NCI-H1048 (cell line): ENCODE measurements around the gene SKAP2.
A peak's percentile ranks its signal among the peaks of the same experiment; 100 is the strongest.

Experiments
- DNase-seq: peaks from one replicate; lab custom pipeline; 2025; lab: John Stamatoyannopoulos, UW

SKAP2 gene

DNA sequence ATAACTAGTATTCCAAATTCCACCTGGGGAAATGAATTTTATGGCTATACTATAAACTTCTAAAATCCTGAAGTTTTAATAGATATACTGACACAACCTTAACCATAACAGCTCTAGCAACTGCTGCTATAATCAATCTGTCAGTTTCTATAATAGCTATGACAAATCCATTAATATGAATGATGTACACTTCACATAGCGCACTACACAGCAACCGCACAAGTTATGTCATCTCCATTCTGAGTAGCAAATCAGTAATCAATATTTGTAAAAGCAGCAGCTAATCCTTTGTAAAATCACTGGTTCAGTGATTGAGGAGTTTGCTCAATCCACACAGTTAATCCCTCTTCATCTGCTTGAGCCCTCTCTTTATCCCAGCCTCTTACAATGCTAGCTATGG lies 105.3 kb downstream of the SKAP2 start:
- DNase-seq, result no peak

DNA sequence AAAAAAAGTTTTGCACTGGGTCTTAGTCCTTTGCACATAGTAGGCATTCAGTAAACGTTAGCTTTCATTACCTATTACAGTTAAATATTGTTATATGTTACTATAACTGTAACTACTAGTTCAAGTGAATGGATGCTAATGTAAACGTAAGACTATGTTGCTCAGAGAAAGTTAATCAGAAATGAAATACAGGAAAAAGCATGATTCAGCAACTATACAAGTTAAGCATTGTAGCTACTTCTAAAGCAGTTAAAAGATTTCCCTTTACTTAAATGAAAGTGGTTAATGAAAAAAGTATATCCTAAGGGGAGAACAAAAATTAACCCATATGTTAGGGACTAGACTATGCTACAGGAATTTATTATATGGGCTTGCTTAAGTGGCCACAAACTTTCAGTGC lies 121.2 kb downstream of the SKAP2 start:
- DNase-seq, result no peak

DNA sequence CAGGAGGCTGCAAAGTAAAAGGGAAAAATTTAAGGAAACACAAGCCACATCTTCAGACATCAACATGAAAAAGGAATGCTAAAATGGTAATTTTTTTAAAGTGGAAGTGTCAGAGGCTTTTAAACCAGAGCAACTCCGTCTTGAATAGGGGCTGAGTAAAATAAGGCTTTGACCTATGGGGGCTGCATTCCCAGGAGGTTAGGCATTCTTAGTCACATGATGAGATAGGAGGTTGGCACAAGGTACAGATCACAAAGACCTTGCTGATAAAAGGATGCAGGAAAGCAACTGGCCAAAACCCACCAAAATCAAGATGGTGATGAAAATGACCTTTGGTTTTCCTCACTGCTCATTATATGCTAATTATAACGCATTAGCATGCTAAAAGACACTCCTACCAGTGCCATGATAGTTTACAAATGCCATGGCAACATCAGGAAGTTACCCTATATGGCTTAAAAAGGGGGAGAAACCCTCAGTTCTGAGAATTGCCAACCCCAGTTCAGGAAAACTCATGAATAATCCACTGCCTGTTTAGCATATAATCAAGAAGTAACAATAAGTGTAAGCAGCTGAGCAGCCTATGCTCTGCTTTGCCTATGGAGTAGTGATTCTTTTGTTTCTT lies 128.3 kb downstream of the SKAP2 start:
- DNase-seq, result no peak

DNA sequence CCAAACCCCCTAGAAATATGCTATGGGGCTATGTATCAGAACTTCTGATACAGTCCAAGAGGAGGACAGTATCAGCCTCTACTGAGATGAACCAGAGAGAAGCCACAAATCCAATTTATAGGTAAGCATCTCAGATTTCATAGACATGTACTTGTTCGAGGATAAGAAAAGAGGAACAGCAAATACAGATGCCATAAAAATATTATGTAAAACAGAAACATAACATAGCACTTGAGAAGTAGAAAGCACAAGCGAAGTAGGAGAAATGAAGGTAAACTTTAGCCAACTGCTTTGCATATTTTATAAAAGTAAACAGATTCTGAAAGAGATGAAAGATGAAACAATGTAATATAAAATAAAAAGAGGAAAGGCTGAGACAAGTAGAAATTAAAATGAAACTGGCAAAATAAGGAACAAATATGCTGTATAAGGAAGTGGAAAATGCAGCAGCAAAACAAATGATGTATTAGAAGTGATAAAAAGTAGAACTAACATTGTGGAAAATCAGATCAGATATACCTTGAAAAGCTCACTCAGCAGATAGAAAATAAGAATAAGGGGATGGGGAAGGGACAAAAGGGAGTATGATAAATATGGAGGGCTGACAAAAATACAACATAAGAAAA lies 135.1 kb downstream of the SKAP2 start:
- DNase-seq, result no peak

DNA sequence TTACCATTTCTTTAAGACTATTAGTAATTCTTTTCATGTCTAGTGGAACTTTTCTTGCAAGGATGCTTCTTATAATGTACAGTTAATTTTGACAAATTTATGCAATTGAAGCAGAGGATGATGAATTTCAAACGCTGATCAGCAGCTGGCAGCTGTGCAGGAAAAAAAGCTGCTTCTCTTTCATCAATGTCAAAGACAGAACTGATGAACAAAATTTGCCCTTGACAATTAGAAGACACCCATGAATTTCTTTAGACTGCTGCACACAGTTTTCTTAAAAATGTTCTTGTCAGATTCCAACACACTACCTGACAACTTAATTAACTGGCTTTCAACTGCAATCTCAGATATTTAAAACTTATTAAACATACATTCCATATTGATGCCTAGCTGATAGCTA lies 138.3 kb downstream of the SKAP2 start:
- no peak for DNase-seq

DNA sequence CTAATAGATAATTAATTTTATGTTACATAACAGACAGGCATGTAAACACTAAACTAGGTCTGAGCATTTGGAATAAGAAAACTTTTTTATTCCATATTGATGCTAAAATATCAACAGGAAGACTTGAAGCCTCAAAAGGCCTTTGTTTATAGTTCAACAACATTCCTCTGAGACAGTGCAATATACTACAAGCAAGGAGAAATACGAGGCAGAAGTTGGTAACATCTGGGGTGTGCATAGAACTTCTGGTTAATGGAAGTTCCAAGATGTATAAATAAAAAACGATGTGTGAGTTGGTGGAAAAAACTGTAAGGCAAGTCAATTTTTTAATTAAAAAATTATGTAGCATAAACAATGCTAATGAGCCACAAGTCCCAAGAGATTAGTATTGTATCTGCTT lies 139.6 kb downstream of the SKAP2 start:
- DNase-seq, result no peak

DNA sequence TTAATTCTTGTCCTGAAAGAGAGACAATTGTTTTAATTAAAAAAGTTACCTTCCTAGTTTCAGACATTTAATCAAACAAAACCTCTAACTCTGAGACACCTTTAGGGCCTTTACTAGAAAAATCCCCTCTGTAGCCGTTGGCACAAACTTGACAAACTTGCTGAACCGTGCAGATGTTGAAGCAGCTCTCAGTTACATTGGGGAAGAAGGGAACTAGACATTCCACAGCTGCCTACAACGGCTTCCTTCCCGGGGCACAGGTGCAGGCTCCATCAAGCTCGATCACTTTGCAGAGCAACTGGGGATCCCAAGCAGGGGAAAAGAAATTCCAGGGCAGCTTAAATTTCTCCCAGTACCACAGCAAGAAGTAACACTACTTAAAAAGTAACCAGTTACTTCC lies 141.3 kb downstream of the SKAP2 start:
- DNase-seq, result no peak

DNA sequence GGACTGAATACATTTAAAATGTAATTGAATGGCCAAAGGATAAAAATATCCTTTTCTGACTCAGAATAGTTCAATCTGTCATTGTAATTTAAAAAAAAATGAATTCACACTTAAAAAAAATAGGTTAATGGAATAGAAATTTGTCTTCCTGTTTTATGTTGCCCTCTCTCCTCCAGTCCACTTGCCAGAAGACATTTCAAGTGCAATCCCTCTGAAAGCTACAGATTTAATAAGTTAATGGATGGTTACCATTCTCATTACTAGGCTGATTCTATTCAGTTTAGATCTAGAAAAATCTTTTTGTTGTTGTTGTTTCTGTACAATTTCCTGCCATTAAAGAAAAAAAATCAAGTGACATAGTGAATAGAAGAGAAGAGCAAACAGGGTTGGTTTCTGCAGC lies 142.9 kb downstream of the SKAP2 start:
- DNase-seq, result no peak

DNA sequence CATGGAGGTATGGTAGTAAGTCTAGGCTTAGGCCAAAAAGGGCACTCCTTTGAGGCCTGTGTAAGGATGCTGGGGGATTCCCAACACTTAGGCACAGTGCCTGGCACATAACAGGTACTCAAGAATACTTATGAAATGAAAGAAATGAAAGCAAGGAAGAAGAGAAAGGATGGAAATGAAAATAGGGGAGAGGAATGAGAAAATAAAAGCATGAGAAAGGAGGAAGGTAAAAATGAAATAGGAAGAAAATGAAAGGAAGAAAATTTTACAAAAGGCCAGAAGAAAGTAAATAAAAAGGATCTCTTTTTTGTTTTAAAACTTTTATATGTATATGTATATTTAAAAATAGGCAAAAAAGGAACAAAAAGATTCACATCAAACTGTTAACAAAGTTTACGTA lies 146.3 kb downstream of the SKAP2 start:
- DNase-seq, result no peak

DNA sequence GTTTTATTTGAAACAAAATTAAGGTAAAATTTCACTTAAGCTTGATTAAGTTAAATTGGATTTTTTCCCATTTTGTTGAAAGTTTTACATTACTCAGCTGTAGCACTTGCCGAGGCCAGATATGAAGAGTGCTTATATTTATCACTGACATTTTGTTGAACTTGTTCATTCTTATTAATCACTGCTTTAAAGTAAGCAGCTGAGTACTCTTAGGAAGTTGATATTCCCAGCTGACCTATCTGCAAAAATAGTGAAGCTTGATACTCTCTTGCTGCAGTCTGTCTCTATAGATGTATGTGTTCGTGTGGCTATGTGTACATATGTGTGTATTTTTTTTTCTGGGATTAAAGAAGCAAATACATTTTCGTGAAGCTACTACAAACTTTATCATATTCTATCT lies 150.0 kb downstream of the SKAP2 start:
- DNase-seq, result no peak

DNA sequence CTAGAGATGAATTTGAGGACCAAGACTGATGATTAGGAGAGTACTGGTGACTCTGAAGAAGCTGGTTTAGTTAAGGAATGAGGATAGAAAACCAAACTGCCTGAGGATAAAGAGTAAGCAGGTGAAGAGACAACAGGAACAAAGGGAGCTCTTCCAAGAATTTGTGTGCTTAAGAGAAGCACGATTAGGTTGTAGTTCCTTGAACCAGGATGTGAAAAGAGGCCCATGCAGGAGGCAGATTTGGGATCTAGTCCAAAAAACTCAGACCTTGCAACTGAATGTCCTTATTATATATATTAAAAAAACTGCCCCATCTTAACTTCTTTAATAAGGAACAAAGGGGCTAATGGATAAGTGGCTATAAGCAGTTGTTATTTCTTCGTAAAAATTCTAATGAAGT lies 150.4 kb downstream of the SKAP2 start:
- no peak for DNase-seq

DNA sequence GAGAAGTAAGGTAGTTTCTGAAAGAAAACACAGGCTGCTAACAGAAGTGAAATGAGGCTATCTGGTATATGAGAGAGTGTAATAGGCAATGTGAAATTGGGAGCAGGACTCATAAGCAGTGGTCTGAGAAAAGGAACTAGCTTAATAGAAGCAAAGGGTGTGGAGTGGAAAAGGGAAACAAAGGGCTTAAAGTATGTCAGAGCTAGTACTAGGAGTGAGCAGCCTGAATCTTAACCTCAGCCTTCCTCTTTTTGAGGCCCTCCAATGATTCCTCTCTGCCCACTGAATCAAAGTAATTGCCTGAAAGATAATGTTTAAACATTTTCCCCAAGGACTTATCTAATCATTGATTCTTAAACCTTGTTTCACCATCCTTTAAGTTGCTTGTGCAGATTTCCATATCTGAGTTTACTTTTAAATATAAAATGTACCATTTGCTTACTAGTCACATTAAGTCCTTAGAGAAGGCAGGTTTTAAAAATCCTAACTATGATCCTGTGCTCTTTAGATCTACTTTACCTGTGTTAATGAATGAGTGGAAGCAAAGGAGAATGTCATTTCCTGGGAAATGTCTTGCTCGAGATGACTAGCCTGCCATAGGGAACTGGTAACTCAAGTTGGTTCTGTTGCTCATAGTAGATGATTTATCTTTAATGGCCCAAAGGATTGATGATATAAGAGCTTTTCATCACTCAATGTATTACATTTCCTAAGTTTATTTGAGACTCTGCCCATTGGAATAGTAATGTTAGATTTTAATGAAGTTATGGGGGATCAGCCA lies 155.0 kb downstream of the SKAP2 start:
- DNase-seq, result no peak

DNA sequence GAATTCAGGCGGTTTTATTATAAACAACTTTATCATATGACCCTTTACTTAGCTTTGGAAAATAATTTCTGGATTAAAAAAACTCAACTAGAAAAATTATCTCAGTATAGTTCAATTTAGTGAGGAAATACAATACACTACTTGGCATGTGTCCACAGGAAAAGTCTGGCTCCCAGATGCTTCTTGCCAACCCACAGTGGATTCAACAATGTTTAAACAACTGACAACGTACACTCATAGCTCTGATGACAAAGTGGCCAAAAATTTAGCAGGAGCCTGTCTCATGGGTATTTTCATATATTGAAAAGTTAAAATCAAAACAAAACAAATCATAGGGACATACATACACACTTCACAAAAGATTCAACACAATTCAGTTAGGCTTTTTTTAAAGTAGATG lies 158.8 kb downstream of the SKAP2 start:
- no peak for DNase-seq

DNA sequence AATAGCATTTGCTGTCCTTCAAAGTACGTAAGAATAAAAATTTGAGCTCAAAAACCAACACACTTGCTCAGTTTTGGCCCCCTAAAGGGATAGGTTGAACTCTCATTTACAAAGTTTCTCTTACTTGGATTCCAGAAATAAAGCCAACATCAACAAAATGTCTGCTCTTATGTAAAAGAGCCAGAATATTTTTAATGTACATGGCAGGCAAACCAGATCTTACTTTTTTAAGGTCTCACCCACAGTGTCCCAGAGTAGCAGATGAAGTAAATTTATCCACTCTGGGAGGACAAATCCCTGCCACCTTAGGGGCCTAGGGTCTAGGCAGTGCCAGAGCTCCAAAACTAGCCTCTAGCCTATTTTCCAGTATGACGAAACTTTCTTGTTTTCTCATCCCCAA lies 159.6 kb downstream of the SKAP2 start:
- no peak for DNase-seq

DNA sequence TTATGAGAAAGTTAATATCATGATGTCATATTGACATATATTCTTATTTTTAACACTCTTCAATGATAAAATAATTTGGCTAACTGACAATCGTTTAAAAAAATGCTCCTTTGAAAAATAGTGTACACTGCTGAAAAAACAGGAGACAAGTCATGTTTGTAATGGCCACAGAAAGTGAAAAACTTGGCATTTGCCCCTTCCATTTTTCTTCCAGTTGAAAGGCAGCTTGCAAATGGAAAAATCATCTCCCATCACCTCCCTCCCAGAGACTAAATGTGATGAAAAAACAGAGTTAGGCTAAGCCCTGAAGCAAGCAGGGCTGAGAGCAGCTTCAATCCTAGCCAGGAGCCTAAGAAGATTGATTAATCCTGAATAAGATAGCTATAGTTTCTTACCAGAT lies 160.4 kb downstream of the SKAP2 start:
- DNase-seq, result no peak

DNA sequence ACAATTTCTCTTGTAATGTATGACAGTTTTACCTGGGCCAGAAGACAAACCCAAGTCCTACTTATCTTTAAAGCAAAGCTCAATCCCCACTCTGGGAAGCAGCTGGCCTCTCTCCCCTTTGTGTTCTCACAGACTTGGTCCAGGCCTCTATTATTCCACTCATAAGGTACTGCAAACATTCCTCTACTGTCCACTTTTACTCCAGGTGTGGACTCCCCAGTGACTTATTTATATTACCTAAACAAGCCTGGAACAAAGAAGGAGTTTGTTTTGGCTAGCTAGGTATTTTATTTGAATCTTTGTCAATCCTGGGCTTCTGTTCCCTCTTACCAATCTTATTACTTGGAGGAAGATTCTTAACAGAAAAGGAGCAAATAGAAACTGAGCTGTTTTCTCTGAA lies 163.5 kb downstream of the SKAP2 start:
- no peak for DNase-seq

DNA sequence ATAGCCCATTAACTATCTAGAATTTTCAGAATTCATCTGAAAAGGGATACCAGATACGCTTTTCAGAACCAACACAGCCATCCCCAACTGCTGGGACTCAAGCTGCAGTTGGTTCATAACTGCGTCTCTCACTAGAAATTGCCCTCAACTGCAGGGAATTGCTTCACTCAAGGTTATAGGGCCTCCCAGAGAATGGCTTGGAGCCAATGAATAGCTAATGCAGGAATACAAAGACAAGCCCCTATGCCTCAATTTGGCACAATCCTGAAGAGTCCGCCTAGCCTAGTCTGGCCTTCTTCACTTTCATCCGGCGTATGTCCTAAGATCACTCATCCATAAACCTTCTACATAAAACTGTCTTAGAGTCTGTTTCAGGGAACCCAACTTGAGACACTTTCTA lies 164.0 kb downstream of the SKAP2 start:
- DNase-seq, result no peak

DNA sequence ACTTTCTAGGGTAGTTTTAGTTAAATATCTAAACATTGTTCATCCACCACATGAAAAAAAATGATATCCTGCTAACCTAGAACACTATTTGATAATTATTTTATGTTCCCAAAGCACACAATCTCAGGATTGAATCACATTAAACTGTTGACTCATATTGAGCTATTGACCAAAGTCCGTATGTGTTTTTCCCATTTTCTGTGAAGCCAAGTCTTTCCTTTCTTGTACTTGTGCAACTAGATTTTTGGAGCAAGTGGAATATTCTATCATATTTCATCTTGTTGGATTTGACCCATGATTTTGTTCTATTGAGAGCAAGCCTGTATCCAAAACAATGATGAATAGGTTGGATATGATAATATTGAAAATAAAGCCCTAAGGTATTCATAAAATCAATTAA lies 164.6 kb downstream of the SKAP2 start:
- no peak for DNase-seq

DNA sequence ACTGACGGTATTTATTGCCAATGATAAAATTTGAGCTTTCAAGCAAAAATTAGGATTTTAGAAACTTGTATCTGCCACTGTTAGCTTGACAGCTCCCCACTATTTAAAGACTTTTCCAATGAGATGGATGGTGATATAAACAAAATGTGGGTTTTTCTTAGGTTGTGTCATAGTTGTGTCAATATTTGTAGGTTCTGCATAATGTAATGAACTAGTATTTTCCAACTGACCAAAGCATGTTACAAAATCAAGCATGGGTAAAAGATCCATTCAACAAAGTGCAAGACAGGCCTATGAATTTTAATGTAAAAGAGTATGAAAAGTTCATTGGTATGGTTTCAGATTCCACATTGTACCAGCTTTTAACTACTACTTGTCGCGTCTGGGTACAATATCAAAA lies 165.6 kb downstream of the SKAP2 start:
- DNase-seq, result no peak

DNA sequence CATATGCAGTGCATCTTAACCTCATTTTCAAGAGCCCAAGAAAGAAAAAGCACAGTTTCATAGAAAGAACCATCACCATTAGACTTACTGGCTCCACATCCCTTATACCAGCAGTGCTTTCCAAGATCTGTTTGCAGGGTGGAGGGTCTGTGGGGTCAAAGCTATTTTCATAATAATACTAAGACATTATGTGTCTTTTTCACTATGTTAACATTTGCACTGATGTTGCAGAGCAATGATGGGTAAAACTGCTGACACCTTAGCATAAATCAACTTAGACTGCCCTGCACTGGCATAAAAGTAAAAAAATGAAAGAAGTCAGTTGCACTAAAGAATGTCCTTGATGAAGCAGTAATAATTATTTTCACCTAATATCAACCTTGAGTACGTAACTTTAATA lies 166.2 kb downstream of the SKAP2 start:
- no peak for DNase-seq

DNA sequence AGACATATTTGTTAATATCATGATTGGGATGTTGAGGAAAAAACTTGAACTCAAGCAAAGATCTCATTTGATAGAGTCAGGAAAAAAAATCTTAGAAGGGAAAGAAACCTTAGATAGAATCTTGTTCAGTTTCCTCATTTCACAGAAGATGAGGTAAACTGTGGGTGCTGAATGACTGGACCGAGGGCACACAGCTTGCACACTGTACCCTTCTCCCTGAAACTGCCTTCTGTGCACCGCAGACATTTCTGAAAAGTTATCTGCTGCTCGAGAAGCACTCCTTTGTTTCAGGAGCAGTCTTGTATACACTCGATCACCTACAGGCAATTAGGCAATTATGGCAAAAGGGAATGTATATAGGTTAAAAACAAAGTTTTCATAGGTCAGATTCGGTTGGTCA lies 167.4 kb downstream of the SKAP2 start:
- DNase-seq, result no peak

DNA sequence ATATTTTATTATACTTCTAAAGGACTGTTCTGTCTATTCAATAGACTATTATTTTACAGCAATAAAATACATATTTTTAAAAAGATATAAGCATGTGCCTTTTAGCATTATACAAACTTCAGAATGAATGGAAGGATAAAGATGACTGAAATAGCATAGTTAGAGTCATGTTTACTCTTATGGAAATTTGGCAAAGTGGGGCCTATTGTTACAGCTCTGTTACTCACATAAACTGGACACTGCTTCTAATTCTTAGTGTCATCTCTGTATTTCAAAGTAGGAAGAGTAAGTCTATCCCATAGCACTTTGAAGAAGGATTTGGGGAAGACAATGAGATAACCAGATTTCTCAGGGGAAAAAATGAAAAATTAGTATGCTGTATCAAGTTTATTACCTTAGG lies 168.2 kb downstream of the SKAP2 start:
- no peak for DNase-seq

DNA sequence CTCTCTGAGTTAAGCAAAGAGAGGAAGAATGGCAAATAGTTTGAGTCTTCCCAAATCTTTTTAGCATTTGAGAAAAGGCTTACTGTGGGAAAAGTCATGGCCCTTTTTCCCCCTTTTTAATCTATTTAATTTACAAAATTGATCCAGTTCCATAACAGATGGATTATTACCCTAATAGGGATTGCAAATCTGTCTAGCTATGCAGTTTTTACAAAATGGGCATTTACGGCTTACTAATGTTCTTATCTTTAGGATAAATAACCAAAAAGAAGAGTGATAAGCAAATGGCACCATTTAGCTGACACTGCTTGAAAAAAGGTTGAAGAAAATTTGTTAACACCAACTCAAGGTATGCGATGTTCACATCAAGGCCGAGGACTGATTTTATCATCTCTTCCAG lies 169.7 kb downstream of the SKAP2 start:
- DNase-seq, result no peak

DNA sequence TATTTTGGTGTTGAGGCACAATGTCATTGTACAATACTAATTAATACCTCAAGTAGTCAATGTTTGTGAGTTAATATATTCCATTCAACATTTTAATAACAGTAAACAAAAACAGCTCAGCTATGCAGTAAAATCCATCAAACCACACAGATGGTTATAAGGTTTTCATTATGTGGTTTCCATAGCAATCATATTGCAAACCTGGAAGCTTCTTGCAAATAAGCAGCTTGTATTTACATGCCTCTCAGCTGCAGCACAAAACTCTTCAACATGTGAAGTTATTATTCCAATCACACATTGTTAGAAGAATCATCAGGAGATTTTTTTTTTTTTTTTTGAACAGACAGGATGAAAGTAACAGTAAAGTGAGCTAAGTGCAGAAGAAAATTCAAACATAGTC lies 170.2 kb downstream of the SKAP2 start:
- DNase-seq, result peak; percentile 26
